ENCODE results near the gene ALCAM.

The ALCAM gene

DNA sequence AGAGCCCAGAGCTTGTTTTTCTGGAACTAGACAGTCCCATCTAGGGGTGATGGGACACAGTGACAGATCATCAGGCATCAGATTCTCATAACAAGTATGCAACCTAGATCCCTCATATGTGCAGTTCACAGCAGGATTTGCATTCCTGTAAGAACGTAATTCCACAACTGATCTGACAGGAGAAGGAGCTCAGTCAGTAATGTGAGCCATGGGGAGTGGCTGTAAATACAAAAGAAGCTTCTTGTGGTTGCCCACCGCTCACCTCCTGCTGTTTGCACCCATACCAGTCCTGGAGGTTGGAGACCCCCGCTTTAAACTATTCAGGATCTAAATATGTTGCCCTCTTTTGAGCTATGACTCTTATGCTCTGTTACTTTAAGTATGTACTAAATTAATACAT lies 167.3 kb downstream of the ALCAM start:
- Histone ChIP-seq H3F3A (ENCODE audit: insufficient read depth, low read length) (no peaks in the 10 kb centered on the region), H4K20me1 (ENCODE audit: insufficient read depth, low read length) (no peaks in the 10 kb centered on the region), H3K27ac (ENCODE audit: low read length) (no peak overlapping the region), H3K27me3 (replicated peaks; ENCODE audit: insufficient read depth, low read length) (no peaks in the 10 kb centered on the region), H3K9me2 (replicated peaks; ENCODE audit: insufficient read depth, low read length) (no peaks in the 10 kb centered on the region), H3K4me2 (ENCODE audit: low read depth, low read length) (no peak overlapping the region), H3K9ac (ENCODE audit: low read length) (no peak overlapping the region), H3K4me3 (ENCODE audit: low read length) (no peak overlapping the region), H2AFZ (ENCODE audit: low read length) (no peak overlapping the region), H3K79me2 (ENCODE audit: low read length) (no peaks in the 10 kb centered on the region), H3K36me3 (replicated peaks; ENCODE audit: insufficient read depth, low read length) (no peaks in the 10 kb centered on the region), H3K9me3 (replicated peaks; ENCODE audit: insufficient read depth, low read length) (no peaks in the 10 kb centered on the region), H3K4me1 (ENCODE audit: low read length) (no peaks in the 10 kb centered on the region)
- no peak for DNase-seq
- TF ChIP-seq, protein P1, sequence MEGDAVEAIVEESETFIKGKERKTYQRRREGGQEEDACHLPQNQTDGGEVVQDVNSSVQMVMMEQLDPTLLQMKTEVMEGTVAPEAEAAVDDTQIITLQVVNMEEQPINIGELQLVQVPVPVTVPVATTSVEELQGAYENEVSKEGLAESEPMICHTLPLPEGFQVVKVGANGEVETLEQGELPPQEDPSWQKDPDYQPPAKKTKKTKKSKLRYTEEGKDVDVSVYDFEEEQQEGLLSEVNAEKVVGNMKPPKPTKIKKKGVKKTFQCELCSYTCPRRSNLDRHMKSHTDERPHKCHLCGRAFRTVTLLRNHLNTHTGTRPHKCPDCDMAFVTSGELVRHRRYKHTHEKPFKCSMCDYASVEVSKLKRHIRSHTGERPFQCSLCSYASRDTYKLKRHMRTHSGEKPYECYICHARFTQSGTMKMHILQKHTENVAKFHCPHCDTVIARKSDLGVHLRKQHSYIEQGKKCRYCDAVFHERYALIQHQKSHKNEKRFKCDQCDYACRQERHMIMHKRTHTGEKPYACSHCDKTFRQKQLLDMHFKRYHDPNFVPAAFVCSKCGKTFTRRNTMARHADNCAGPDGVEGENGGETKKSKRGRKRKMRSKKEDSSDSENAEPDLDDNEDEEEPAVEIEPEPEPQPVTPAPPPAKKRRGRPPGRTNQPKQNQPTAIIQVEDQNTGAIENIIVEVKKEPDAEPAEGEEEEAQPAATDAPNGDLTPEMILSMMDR (IDR thresholded peaks at IDR 0.05; ENCODE audit: low read length) = no peak
- TF ChIP-seq EZH2 (optimal IDR thresholded peaks at IDR 0.05; ENCODE audit: low read depth, low read length) = no peak
- TF ChIP-seq EZH2phosphoT487 (IDR thresholded peaks at IDR 0.05; ENCODE audit: low read length) = no peak

DNA sequence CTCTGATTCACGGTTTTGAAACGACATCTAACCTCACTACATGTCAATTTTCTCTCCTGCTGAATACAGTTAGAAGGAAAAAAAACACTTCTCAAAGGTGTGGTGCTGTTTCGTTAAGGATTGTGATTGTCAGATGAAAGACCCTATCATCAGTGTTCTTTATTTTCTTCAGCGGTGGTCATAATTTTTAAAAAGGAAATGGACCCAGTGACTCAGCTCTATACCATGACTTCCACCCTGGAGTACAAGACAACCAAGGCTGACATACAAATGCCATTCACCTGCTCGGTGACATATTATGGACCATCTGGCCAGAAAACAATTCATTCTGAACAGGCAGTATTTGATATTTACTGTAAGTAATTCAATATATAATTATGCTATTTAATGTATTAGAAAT lies 167.8 kb downstream of the ALCAM start:
- no peaks in the 10 kb centered on the region for H4K20me1 ChIP-seq (ENCODE audit: insufficient read depth, low read length)
- H3K27me3 ChIP-seq (replicated peaks; ENCODE audit: insufficient read depth, low read length) = no peaks in the 10 kb centered on the region
- no peak overlapping the region for H3K9ac ChIP-seq (ENCODE audit: low read length)
- H3K9me3 ChIP-seq (replicated peaks; ENCODE audit: insufficient read depth, low read length) = no peaks in the 10 kb centered on the region
- H3K36me3 ChIP-seq (replicated peaks; ENCODE audit: insufficient read depth, low read length) = no peaks in the 10 kb centered on the region
- no peaks in the 10 kb centered on the region for H3K9me2 ChIP-seq (replicated peaks; ENCODE audit: insufficient read depth, low read length)
- TF ChIP-seq, protein P1 (IDR thresholded peaks at IDR 0.05; ENCODE audit: low read length) = no peak
- TF ChIP-seq EZH2phosphoT487 (IDR thresholded peaks at IDR 0.05; ENCODE audit: low read length) = no peak
- TF ChIP-seq EZH2 (optimal IDR thresholded peaks at IDR 0.05; ENCODE audit: low read depth, low read length) = no peak
- H3K4me1 ChIP-seq (ENCODE audit: low read length) = no peaks in the 10 kb centered on the region
- H3K27ac ChIP-seq (ENCODE audit: low read length) = no peak overlapping the region
- no peaks in the 10 kb centered on the region for H3F3A ChIP-seq (ENCODE audit: insufficient read depth, low read length)
- no peak overlapping the region for H3K4me2 ChIP-seq (ENCODE audit: low read depth, low read length)
- DNase-seq = no peak
- H2AFZ ChIP-seq (ENCODE audit: low read length) = no peak overlapping the region
- H3K79me2 ChIP-seq (ENCODE audit: low read length) = no peaks in the 10 kb centered on the region
- no peak overlapping the region for H3K4me3 ChIP-seq (ENCODE audit: low read length)

DNA sequence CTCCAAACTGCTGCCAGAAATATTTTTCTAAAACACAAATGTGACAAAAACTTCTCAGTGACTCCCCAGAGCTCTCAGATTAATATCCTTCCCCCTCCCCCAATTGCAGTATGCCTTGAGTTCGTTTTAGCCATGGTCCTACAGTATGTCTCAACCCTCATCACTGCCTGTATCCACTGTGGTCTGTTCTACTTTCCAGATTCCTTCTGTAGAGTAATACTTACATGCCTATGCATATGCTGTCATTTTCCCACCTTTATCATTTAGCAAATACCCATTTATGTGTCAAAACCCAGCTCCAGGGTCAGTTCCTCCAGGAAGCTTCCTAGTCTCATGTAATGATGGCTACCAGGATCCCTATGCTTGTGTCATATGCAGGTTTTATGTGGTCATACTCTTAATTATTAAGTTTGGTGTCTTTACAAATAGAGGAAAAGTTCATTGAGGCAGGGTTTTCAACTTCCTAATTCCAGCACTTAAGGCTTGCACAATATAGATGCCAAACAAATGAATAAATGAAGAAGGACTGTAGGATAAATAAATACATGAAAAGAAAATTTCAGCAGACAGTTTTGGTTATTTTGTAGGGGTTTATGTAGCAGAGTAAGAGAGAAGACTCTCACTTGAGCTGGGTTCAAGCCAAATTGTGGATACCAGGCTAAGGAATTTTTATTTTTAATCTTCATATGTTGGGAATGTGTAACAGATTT lies 170.8 kb downstream of the ALCAM start:
- TF ChIP-seq EZH2phosphoT487 (IDR thresholded peaks at IDR 0.05; ENCODE audit: low read length) = no peak
- no peak for TF ChIP-seq EZH2 (optimal IDR thresholded peaks at IDR 0.05; ENCODE audit: low read depth, low read length)
- TF ChIP-seq, protein P1 (IDR thresholded peaks at IDR 0.05; ENCODE audit: low read length) = no peak
- H3K36me3 ChIP-seq (replicated peaks; ENCODE audit: insufficient read depth, low read length) = no peaks in the 10 kb centered on the region
- no peak overlapping the region for H3K4me2 ChIP-seq (ENCODE audit: low read depth, low read length)
- H4K20me1 ChIP-seq (ENCODE audit: insufficient read depth, low read length) = no peaks in the 10 kb centered on the region
- no peak overlapping the region for H3K9ac ChIP-seq (ENCODE audit: low read length)
- no peaks in the 10 kb centered on the region for H3K27me3 ChIP-seq (replicated peaks; ENCODE audit: insufficient read depth, low read length)
- no peaks in the 10 kb centered on the region for H3F3A ChIP-seq (ENCODE audit: insufficient read depth, low read length)
- H3K9me2 ChIP-seq (replicated peaks; ENCODE audit: insufficient read depth, low read length) = no peaks in the 10 kb centered on the region
- H3K4me1 ChIP-seq (ENCODE audit: low read length) = no peaks in the 10 kb centered on the region
- H3K27ac ChIP-seq (ENCODE audit: low read length) = no peak overlapping the region
- no peak overlapping the region for H3K4me3 ChIP-seq (ENCODE audit: low read length)
- no peaks in the 10 kb centered on the region for H3K79me2 ChIP-seq (ENCODE audit: low read length)
- DNase-seq = no peak
- H3K9me3 ChIP-seq (replicated peaks; ENCODE audit: insufficient read depth, low read length) = no peaks in the 10 kb centered on the region
- H2AFZ ChIP-seq (ENCODE audit: low read length) = no peak overlapping the region
